Naive thymus-derived CD4-positive, alpha-beta T cell (primary cell): ENCODE measurements around the gene NFILZ. TPM values are rescaled to one million over a fixed set of nuclear protein-coding genes. Genes with fewer than 3 reads are reported as not detected.

Source experiments
- ATAC-seq: fragments of 150-1000 bp; cut with Tn5 transposase; 2 replicates; pipeline ENCODE4 v1.10.0; 2021; ENCODE audit warnings: mild to moderate bottlenecking, moderate library complexity
- CTCF ChIA-PET: fragments of 350-600 bp; sonication (Branson Sonifier 250); formaldehyde crosslinking; loops from one replicate; lab custom pipeline; 2021; ENCODE audit warnings: antibody characterized with exemption; lab: Charles Lee
- POLR2A ChIA-PET: fragments of 350-600 bp; sonication (Branson Sonifier 250); formaldehyde crosslinking; loops from one replicate; lab custom pipeline; 2021; ENCODE audit warnings: antibody characterized with exemption, inconsistent platforms; lab: Charles Lee
- DNase-seq, 9 donors: peaks; one replicate each; pipeline versions ENCODE4 v3.0.0 to v3.0.0-alpha.2; 2020 to 2022; ENCODE audit warnings: mixed read lengths in 1 of 9
- H3K27ac ChIP-seq: one replicate; pipeline ENCODE4 v1.7.0; 2013; ENCODE audit warnings: mild to moderate bottlenecking, low read depth, low read length, moderate library complexity
- H3K27me3 ChIP-seq, 2 donors: one replicate each; pipeline ENCODE4 v1.7.0; 2013; ENCODE audit warnings: low read length in 2 of 2, mild to moderate bottlenecking in 2 of 2, moderate library complexity in 2 of 2; ENCODE audit not compliant: control insufficient read depth in 2 of 2, insufficient read depth in 2 of 2
- H3K36me3 ChIP-seq, 3 experiments: 1 replicate in 2 of 3; 2 replicates in 1 of 3; pipeline ENCODE4 v1.7.0; 2013; ENCODE audit warnings: low read length in 3 of 3, mild to moderate bottlenecking in 3 of 3, moderate library complexity in 1 of 3; ENCODE audit not compliant: insufficient read depth in 3 of 3, control insufficient read depth in 2 of 3
- H3K4me1 ChIP-seq, 2 donors: one replicate each; pipeline ENCODE4 v1.7.0; 2013; ENCODE audit warnings: low read length in 2 of 2, mild to moderate bottlenecking in 2 of 2, moderate library complexity in 1 of 2; ENCODE audit not compliant: control insufficient read depth in 2 of 2, insufficient read depth in 2 of 2
- H3K4me3 ChIP-seq: 2 replicates; pipeline ENCODE4 v1.7.0; 2013; ENCODE audit warnings: mild to moderate bottlenecking, low read length
- H3K9me3 ChIP-seq, 3 experiments: 1 replicate in 2 of 3; 2 replicates in 1 of 3; pipeline ENCODE4 v1.7.0; 2013; ENCODE audit warnings: low read length in 3 of 3; ENCODE audit not compliant: control insufficient read depth in 2 of 3
- H3K27ac Mint-ChIP-seq, 9 donors: one replicate each; pipeline ENCODE4 v1.8.0; 2020 to 2022; ENCODE audit warnings: mixed read lengths in 9 of 9, mild to moderate bottlenecking in 8 of 9, moderate library complexity in 5 of 9, inconsistent platforms in 2 of 9
- H3K27me3 Mint-ChIP-seq, 5 donors: one replicate each; pipeline ENCODE4 v1.8.0; 2021 to 2022; ENCODE audit warnings: mixed read lengths in 5 of 5, mild to moderate bottlenecking in 1 of 5
- H3K36me3 Mint-ChIP-seq, 5 donors: one replicate each; pipeline ENCODE4 v1.8.0; 2020 to 2022; ENCODE audit warnings: mixed read lengths in 5 of 5, mild to moderate bottlenecking in 3 of 5, inconsistent platforms in 1 of 5
- H3K4me1 Mint-ChIP-seq, 7 donors: one replicate each; pipeline ENCODE4 v1.8.0; 2020 to 2022; ENCODE audit warnings: mixed read lengths in 7 of 7, mild to moderate bottlenecking in 3 of 7, inconsistent platforms in 1 of 7
- H3K4me3 Mint-ChIP-seq, 10 donors: one replicate each; pipeline ENCODE4 v1.8.0; 2020 to 2022; ENCODE audit warnings: mild to moderate bottlenecking in 10 of 10, mixed read lengths in 10 of 10, moderate library complexity in 6 of 10, inconsistent platforms in 2 of 10
- H3K9me3 Mint-ChIP-seq, 11 donors: one replicate each; pipeline ENCODE4 v1.8.0; 2020 to 2022; ENCODE audit warnings: mixed read lengths in 11 of 11, mild to moderate bottlenecking in 4 of 11, inconsistent platforms in 1 of 11, moderate library complexity in 1 of 11
- intact Hi-C, 2 donors: fragments of 100-400 bp; cut with micrococcal nuclease; formaldehyde crosslinking; loops; one replicate each; pipeline ENCODE4 v1.15.1; 2023
- polyA plus RNA-seq, 2 donors: library from polyadenylated mRNA; unstranded; fragments of 300-500 nt; fragmentation: Illumina TruSeq; gene quantifications; one replicate each; pipeline ENCODE4 v1.2.3, GENCODE V29; 2021
- total RNA-seq, 6 experiments: library from RNA in 5 of 6; stranded (reverse) in 5 of 6; gene quantifications; 1 replicate in 5 of 6; 2 replicates in 1 of 6; pipeline ENCODE4 v1.2.3 and lab custom pipeline; 2021 to 2026

The NFILZ gene
- total and polyA plus RNA-seq, 7 experiments from 2014 or later, result not detected

GRCh38 chr19:8610041-8610935, 20.1 kb upstream of the NFILZ start, which contains the start of gene ADAMTS10:
Gene ADAMTS10 (minus strand): TSS chr19:8610715. CDS start chr19:8605710, 5,005 bp downstream.
- H3K27me3 Mint-ChIP-seq, result peaks cover 0 to 25% (median 0%) of the 10 kb centered on the region in 5 donors
- H3K27ac Mint-ChIP-seq, result peak within 1 kb of the TSS; percentile 37 to 97 (median 90)
- Histone ChIP-seq H3K4me3 (peak within 1 kb of the TSS; percentile 69), H3K9me3 (peaks cover 0 to 1% (median 0%) of the 10 kb centered on the region in 3 experiments), H3K4me1 (peaks cover 5 to 18% of the 10 kb centered on the region in 2 donors), H3K36me3 (peaks cover 0 to 15% (median 0%) of the 10 kb centered on the region in 3 experiments), H3K27me3 (no peaks in the 10 kb centered on the region), H3K27ac (peak within 1 kb of the TSS; percentile 67)
- ChIA-PET CTCF (no interaction called here), POLR2A (no interaction called here)
- intact Hi-C loops, result loop anchor here in 1 of 2 donors (1.0 kb wide), 1 partner anchor 18 kb away; no protein-coding TSS in a partner anchor
- ATAC-seq (peak; percentile 79), DNase-seq (peak; percentile 34 to 68 (median 57))
- peaks cover 15 to 56% (median 45%) of the 10 kb centered on the region in 7 donors for H3K4me1 Mint-ChIP-seq
- H3K4me3 Mint-ChIP-seq, result peak within 1 kb of the TSS; percentile 90 to 100 (median 98)
- peaks cover 0 to 20% (median 11%) of the 10 kb centered on the region in 5 donors for H3K36me3 Mint-ChIP-seq
- H3K9me3 Mint-ChIP-seq, result peaks cover 0 to 3% (median 0%) of the 10 kb centered on the region in 11 donors

DNA sequence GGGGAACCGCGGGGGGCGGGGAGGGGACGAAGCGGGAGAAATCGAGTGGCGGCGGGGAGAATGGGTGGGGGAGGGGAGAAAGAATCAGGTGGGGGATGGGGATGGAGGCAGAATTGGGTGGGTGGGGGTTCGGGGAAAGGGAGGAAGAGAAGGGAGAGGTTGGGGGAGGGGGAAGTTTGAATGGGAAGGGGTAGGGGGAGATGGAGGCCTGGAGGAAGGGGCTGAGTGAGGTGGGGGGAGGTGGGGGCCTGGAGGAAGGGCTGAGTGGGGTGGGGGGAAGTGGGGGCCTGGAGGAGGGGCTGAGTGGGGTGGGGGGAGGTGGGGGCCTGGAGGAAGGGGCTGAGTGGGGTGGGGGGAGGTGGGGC, 19.5 kb upstream of the NFILZ start:
- CTCF ChIA-PET, result no interaction called here
- H3K4me1 Mint-ChIP-seq, result peaks cover 19 to 63% (median 51%) of the 10 kb centered on the region in 7 donors
- H3K4me1 ChIP-seq, result peaks cover 11 to 18% of the 10 kb centered on the region in 2 donors
- no peak overlapping the region for H3K27ac Mint-ChIP-seq
- peaks cover 0 to 9% (median 0%) of the 10 kb centered on the region in 3 experiments for H3K36me3 ChIP-seq
- H3K4me3 ChIP-seq, result no peak overlapping the region
- H3K27me3 Mint-ChIP-seq, result peaks cover 0 to 28% (median 0%) of the 10 kb centered on the region in 5 donors
- H3K4me3 Mint-ChIP-seq, result peak overlapping the region in 2 of 10 donors; percentile 39 to 82
- H3K27ac ChIP-seq, result peak overlapping the region; percentile 67
- H3K27me3 ChIP-seq, result no peaks in the 10 kb centered on the region
- DNase-seq (no peak), ATAC-seq (no peak)
- intact Hi-C loops, result loop anchor here in 1 of 2 donors (1.0 kb wide), 1 partner anchor 19 kb away; no protein-coding TSS in a partner anchor
- peaks cover 0 to 3% (median 0%) of the 10 kb centered on the region in 11 donors for H3K9me3 Mint-ChIP-seq
- no peaks in the 10 kb centered on the region for H3K9me3 ChIP-seq
- POLR2A ChIA-PET, result interaction anchor here (0.6 to 1.6 kb wide), 3 partner anchors 21 to 97 kb away, joined by 4 to 6 read pairs (median 4); partner anchors contain the start of gene ZNF414
- H3K36me3 Mint-ChIP-seq, result peaks cover 0 to 14% (median 11%) of the 10 kb centered on the region in 5 donors

GRCh38 chr19:8611391-8611876, 19.0 kb upstream of the NFILZ start:
- no peaks in the 10 kb centered on the region for H3K27me3 ChIP-seq
- Mint-ChIP-seq H3K27me3 (peaks cover 0 to 28% (median 0%) of the 10 kb centered on the region in 5 donors), H3K9me3 (peaks cover 0 to 3% (median 0%) of the 10 kb centered on the region in 11 donors), H3K27ac (peak overlapping the region in 5 of 9 donors; percentile 56 to 90 (median 71)), H3K4me1 (peaks cover 19 to 63% (median 51%) of the 10 kb centered on the region in 7 donors), H3K4me3 (peak overlapping the region; percentile 33 to 89 (median 70)), H3K36me3 (peaks cover 0 to 11% (median 9%) of the 10 kb centered on the region in 5 donors)
- intact Hi-C loops, result no loop called here
- no peak overlapping the region for H3K4me3 ChIP-seq
- peak overlapping the region; percentile 42 for H3K27ac ChIP-seq
- H3K4me1 ChIP-seq, result peaks cover 11 to 18% of the 10 kb centered on the region in 2 donors
- peaks cover 0 to 9% (median 0%) of the 10 kb centered on the region in 3 experiments for H3K36me3 ChIP-seq
- ATAC-seq (no peak), DNase-seq (no peak)
- H3K9me3 ChIP-seq, result no peaks in the 10 kb centered on the region
- ChIA-PET CTCF (interaction anchor here (3.2 kb wide), 1 partner anchor 31 kb away, joined by 12 read pairs; no protein-coding TSS in a partner anchor), POLR2A (interaction anchor here (0.6 to 1.6 kb wide), 3 partner anchors 21 to 98 kb away, joined by 4 to 6 read pairs (median 4); partner anchors contain the start of gene ZNF414)

DNA sequence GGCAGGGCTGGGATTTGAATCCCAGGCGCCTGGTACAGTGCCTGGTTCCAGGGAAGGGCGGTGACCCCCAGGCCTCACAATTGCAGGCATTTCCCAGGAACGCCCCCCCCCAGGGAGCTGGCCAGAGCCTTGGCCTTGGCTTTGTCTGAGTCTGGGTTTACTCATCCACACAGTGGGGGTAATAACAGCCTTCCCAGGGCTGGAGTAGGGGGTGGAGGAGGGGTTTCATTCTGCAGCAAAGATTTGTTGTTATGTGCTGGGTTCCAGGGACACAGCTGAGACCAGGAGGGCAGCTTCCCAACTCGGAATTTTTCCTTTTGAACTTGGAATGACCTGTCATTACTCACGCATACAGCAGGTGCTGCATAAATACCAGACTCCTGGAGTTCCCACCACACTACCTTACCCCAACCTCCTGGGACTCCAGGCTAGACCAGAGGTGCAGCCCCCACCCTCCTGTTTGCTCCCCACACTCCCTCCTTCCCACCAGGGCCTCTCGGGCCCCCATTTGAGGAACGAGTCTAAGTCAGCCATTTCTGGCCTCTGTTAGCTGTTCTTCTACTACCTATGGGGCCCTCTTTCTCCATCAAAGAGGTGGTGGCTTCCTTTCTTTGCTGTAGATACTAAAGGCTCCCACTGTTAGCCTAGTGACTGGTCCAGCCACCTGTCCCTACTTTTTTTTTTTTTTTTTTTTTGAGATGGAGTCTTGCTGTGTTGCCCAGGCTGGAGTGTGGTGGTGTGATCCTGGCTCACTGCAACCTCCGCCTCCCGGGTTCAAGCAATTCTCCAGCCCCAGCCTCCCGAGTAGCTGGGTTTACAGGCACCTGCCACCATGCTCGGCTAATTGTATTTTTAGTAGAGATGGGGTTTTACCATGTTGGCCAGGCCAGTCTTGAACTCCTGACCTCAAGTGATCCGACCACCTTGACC, 18.3 kb upstream of the NFILZ start:
- Histone ChIP-seq H3K27me3 (no peaks in the 10 kb centered on the region), H3K4me3 (no peak overlapping the region), H3K4me1 (peaks cover 11 to 18% of the 10 kb centered on the region in 2 donors), H3K36me3 (peaks cover 0 to 9% (median 0%) of the 10 kb centered on the region in 3 experiments), H3K9me3 (no peaks in the 10 kb centered on the region), H3K27ac (peak overlapping the region; percentile 42)
- POLR2A ChIA-PET, result interaction anchor here (0.7 to 1.6 kb wide), 3 partner anchors 29 to 98 kb away, joined by 4 to 9 read pairs (median 6); partner anchors contain the start of gene ZNF414
- CTCF ChIA-PET, result interaction anchor here (0.7 to 3.2 kb wide), 3 partner anchors 19 to 213 kb away, joined by 3 to 12 read pairs (median 11); no protein-coding TSS in a partner anchor
- intact Hi-C loops, result loop anchor here in 1 of 2 donors (2.0 kb wide), 1 partner anchor 31 kb away; no protein-coding TSS in a partner anchor
- ATAC-seq, result peak; percentile 10
- peaks cover 19 to 57% (median 46%) of the 10 kb centered on the region in 7 donors for H3K4me1 Mint-ChIP-seq
- H3K4me3 Mint-ChIP-seq, result peak overlapping the region; percentile 55 to 89 (median 80)
- DNase-seq, result peak in 3 of 9 donors; percentile 12 to 21 (median 16)
- H3K36me3 Mint-ChIP-seq, result peaks cover 0 to 11% (median 2%) of the 10 kb centered on the region in 5 donors
- H3K27me3 Mint-ChIP-seq, result peaks cover 0 to 28% (median 0%) of the 10 kb centered on the region in 5 donors
- H3K27ac Mint-ChIP-seq, result peak overlapping the region; percentile 76 to 95 (median 90)
- peaks cover 0 to 3% (median 0%) of the 10 kb centered on the region in 11 donors for H3K9me3 Mint-ChIP-seq

- ATAC-seq (peak; percentile 22), DNase-seq (no peak)
- Histone ChIP-seq H3K4me1 (peaks cover 11 to 18% of the 10 kb centered on the region in 2 donors), H3K4me3 (no peak overlapping the region), H3K9me3 (no peaks in the 10 kb centered on the region), H3K36me3 (peaks cover 0 to 9% (median 0%) of the 10 kb centered on the region in 3 experiments), H3K27ac (no peak overlapping the region), H3K27me3 (no peaks in the 10 kb centered on the region)
- H3K27ac Mint-ChIP-seq, result peak overlapping the region in 8 of 9 donors; percentile 59 to 93 (median 83)
- H3K4me1 Mint-ChIP-seq, result peaks cover 19 to 53% (median 46%) of the 10 kb centered on the region in 7 donors
- H3K36me3 Mint-ChIP-seq, result peaks cover 0 to 11% (median 0%) of the 10 kb centered on the region in 5 donors
- peaks cover 0 to 28% (median 0%) of the 10 kb centered on the region in 5 donors for H3K27me3 Mint-ChIP-seq
- peaks cover 0 to 3% (median 0%) of the 10 kb centered on the region in 11 donors for H3K9me3 Mint-ChIP-seq
- H3K4me3 Mint-ChIP-seq, result peak overlapping the region in 9 of 10 donors; percentile 19 to 89 (median 66)
- CTCF ChIA-PET, result interaction anchor here (1.2 to 3.2 kb wide), 2 partner anchors 20 to 33 kb away, joined by 11 to 12 read pairs; no protein-coding TSS in a partner anchor
- POLR2A ChIA-PET, result interaction anchor here (0.6 to 0.7 kb wide), 2 partner anchors 29 to 100 kb away, joined by 3 to 9 read pairs; no protein-coding TSS in a partner anchor
- intact Hi-C loops, result loop anchor here in 1 of 2 donors (2.0 kb wide), 1 partner anchor 32 kb away; no protein-coding TSS in a partner anchor
Observed at GRCh38 chr19:8612807-8613171, 17.6 kb upstream of the NFILZ start.
